Myometrial cell (primary cell): ENCODE data around the gene RPS6KA2. TPM values are rescaled to one million over a fixed set of nuclear protein-coding genes. Genes with fewer than 3 reads are reported as not detected.

Experiments
- total RNA-seq: library from RNA; depleted of rRNA; stranded (reverse); fragments of >200 nt; gene quantifications from 2 replicates; pipeline ENCODE4 v1.2.3, GENCODE V29; 2015

Gene RPS6KA2
- total RNA-seq, result 28.3 and 35.8 TPM in 2 replicates

GRCh38 chr6:166627033-166627874 lies at the start of gene RPS6KA2:
Gene RPS6KA2, minus strand, starts transcription at chr6:166627251. Its CDS starts 232 bp downstream, at chr6:166627019.

DNA sequence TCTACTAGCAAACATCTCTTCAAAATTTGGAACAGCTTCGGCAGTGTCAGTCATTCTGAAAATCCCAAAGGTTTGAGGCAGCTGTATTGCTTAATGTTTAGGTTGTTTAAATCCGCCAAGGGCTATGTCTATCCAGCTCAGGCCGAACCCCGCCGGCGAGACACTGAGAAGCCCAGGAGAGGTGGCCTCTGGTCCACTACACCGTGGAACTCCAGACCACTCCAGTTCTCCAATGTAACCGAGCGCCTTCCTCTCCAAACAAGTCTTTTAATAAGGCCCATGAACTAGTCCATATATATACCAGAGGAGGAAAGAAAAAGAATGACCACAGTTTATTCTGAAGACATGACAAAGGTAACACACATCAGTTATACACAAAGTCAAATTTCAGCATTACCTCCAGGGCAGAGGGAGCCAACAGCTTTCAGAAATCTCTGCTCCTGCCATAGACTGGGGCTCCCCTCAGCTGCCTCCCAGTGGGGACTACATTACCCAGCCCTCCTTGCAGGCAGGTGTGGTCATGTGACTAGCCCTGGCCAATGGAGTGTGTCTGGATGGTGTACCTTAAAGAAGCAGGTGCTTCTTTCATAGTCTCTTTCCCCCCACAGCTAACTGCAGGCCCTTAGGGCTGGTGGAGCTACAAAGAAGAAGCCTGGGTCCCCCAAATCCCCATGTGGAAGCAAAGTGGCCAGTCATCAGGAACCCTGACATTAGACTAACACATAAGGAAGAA lies 40.5 kb downstream of the RPS6KA2 start, which contains the start of gene RAMACL:
TSS of gene RAMACL (minus strand) at position 255 of the 733 bp plus-strand sequence. CDS start at position 54, 201 bp downstream.

DNA sequence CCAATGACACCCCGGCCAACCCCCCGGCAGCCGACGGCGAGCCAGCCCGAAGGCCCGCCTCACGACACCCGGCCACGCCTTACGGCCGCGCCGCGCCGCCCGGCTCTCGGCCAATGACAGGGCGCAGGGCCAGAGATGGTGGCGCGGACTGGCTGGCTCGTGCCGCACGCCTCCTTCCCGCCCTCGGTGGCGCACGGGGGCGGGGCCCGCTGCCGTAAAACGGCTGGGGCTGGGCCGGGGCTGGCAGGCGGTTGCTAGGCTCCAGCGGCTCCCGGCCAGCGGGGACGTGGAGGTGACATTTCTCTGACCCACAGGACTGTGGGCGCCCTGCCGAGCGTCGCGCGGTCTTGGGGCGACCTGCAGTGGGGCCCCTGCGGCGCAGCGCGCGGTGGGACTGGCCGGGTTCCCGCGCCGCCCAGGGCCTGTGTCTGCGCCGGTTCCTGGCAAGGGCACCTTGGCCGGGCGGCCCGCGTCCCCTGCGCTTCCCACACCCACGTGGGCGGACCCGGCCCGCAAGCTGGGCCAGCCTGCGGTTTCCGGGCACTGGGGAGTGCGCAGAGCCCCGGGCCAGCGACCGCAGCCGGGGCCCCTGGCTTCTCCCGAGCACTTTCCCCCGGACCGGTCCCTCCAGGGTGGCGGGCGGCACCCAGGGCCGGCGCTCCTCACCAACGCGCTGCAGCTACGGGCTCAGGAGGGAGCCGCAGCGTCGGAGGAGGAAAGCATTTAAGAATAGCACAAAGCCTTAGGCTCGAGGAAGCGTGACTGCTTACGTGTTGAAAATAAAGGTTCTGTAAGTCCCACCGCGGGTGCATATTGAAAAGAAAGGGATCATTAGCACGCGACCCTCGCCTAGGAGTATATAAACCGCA lies 243.9 kb downstream of the RPS6KA2 start, which contains the start of gene MPC1:
TSS of gene MPC1 (minus strand) at position 8 of the 869 bp plus-strand sequence. CDS start 64 bp downstream, outside the sequence.

Other genes with a start within 250 kb of the RPS6KA2 start
- 31.2 and 34.9 TPM in 2 replicates for gene MPC1, start 244.3 kb downstream of the RPS6KA2 start, total RNA-seq
- not detected in 2 replicates for gene RAMACL, start 40.6 kb downstream of the RPS6KA2 start, total RNA-seq